Epithelial cell of proximal tubule (primary cell): ENCODE measurements around the gene MYCBPAP. TPM values are rescaled to one million over a fixed set of nuclear protein-coding genes. Genes with fewer than 3 reads are reported as not detected.

Experiments used
- DNase-seq: peaks from one replicate; pipeline ENCODE4 v3.0.0-alpha.2; 2011; ENCODE audit warnings: low read depth
- H3K4me3 ChIP-seq: 2 replicates; pipeline ENCODE4 v1.5.1; 2011; ENCODE audit warnings: low read depth, mild to moderate bottlenecking, low read length
- CTCF ChIP-seq: conservative IDR thresholded peaks from 2 replicates; pipeline ENCODE4 v1.5.1; 2012; ENCODE audit warnings: low read depth, mild to moderate bottlenecking, low read length
- total RNA-seq: library from RNA; depleted of rRNA; stranded (reverse); fragments of >200 nt; gene quantifications from 2 replicates; pipeline ENCODE4 v1.2.3, GENCODE V29; 2015

MYCBPAP gene
- 0.58 TPM in 1 of 2 replicates, not detected in the other for total RNA-seq

GRCh38 chr17:50507871-50508572 lies at the start of gene MYCBPAP:
Gene MYCBPAP, plus strand, starts transcription at chr17:50508439. Its CDS starts 236 bp downstream, at chr17:50508675.
- TF ChIP-seq CTCF = no peak
- peak within 1 kb of the TSS; percentile 52 for H3K4me3 ChIP-seq
- no peak for DNase-seq

- no peak overlapping the region for H3K4me3 ChIP-seq
- no peak for TF ChIP-seq CTCF
- DNase-seq = peak; percentile 16
Observed at GRCh38 chr17:50458701-50459676, 49.2 kb upstream of the MYCBPAP start.

GRCh38 chr17:50459756-50460155 lies 48.5 kb upstream of the MYCBPAP start:
- no peak for DNase-seq
- no peak overlapping the region for H3K4me3 ChIP-seq
- TF ChIP-seq CTCF = no peak

- H3K4me3 ChIP-seq = no peak overlapping the region
- no peak for TF ChIP-seq CTCF
- no peak for DNase-seq
Observed at GRCh38 chr17:50460831-50461526, 47.3 kb upstream of the MYCBPAP start.

GRCh38 chr17:50461550-50462132 lies 46.6 kb upstream of the MYCBPAP start:
- no peak for DNase-seq
- no peak overlapping the region for H3K4me3 ChIP-seq
- TF ChIP-seq CTCF = no peak

GRCh38 chr17:50462446-50462845 lies 45.8 kb upstream of the MYCBPAP start:
- no peak for TF ChIP-seq CTCF
- no peak overlapping the region for H3K4me3 ChIP-seq
- DNase-seq = no peak
